Right lobe of liver (tissue), 6 donors: Measurements from ENCODE around the gene TNFAIP6. TPM values are rescaled to one million over a fixed set of nuclear protein-coding genes. Genes with fewer than 3 reads are reported as not detected.

Source experiments
- ATAC-seq, 4 donors: fragments of 200-7000 bp; cut with Tn5 transposase; one replicate each; pipeline ENCODE4 v1.9.1; 2020; ENCODE audit warnings: mild to moderate bottlenecking in 4 of 4, moderate library complexity in 4 of 4
- DNase-seq, 3 donors: peaks; one replicate each; pipeline ENCODE4 v3.0.0-alpha.2; 2020
- H3K27ac ChIP-seq, 3 donors: fragments of 200-600 bp; one replicate each; pipeline ENCODE4 v1.8.0; 2022
- H3K27me3 ChIP-seq, 2 donors: fragments of 200-600 bp; one replicate each; pipeline ENCODE4 v1.8.0; 2022
- H3K36me3 ChIP-seq, 4 donors: fragments of 200-600 bp; sonication (generic) in 1 of 4; one replicate each; pipeline versions ENCODE4 v1.5.1 to v1.8.0; 2017 to 2022; ENCODE audit warnings: control low read depth in 1 of 4
- H3K4me1 ChIP-seq, 4 donors: fragments of 200-600 bp; sonication (generic) in 1 of 4; one replicate each; pipeline versions ENCODE4 v1.5.1 to v1.8.0; 2017 to 2022; ENCODE audit warnings: control low read depth in 1 of 4
- H3K4me3 ChIP-seq, 3 donors: fragments of 200-600 bp; one replicate each; pipeline ENCODE4 v1.8.0; 2022
- H3K9me3 ChIP-seq, 4 donors: fragments of 200-600 bp; sonication (generic) in 1 of 4; one replicate each; pipeline versions ENCODE4 v1.5.1 to v1.8.0; 2017 to 2022; ENCODE audit warnings: control low read depth in 1 of 4
- POLR2A ChIP-seq: fragments of 450-650 bp; IDR thresholded peaks from one replicate; pipeline ENCODE4 v1.6.1; 2017; ENCODE audit warnings: antibody characterized with exemption, mild to moderate bottlenecking
- WGBS: methylation state at CpG from one replicate; pipeline ENCODE4 v1.1.6; 2018; ENCODE audit warnings: low coverage, low lambda C conversion rate; ENCODE audit not compliant: insufficient coverage; ENCODE audit errors: missing lambda C conversion rate; 5-methylcytosine and 5-hydroxymethylcytosine counted together
- intact Hi-C, 2 donors: fragments of 100-400 bp; cut with DNase I; formaldehyde crosslinking; loops; one replicate each; pipeline versions ENCODE4 v1.11.2 to v1.14.1; 2022
- total RNA-seq, 6 experiments: library from RNA; depleted of rRNA in 2 of 6; stranded (reverse); fragments of >200 nt in 2 of 6; fragmentation: NEBNext Ultra II Directional in 3 of 6; extraction: Animal tissue kit (Norgen Biotek cat#: 25700) in 3 of 6; gene quantifications; one replicate each; pipeline versions ENCODE4 v1.1.0 to v1.2.4, GENCODE V29; 2016 to 2023
- TF ChIP-seq, protein P1 (sequence below), 4 donors: fragments of 200-600 bp in 3 of 4; fragments of 450-650 bp in 1 of 4; IDR thresholded peaks; one replicate each; pipeline versions ENCODE4 v1.5.1 to v1.8.0; 2016 to 2022; ENCODE audit warnings: antibody characterized with exemption in 4 of 4, mild to moderate bottlenecking in 2 of 4
- donor health status: DM: no; HTN: yes; CAD: no.
- donor health status: DM: no; HTN: no; CAD: no.
- donor health status: DM: no; HTN: no; CAD: no.
- donor health status: DM: no; HTN: yes; CAD: no.
- donor health status: DM: no; HTN: yes; CAD: no.

The TNFAIP6 gene
- total RNA-seq, 6 experiments from 2014 or later, result 0.15 to 0.31 TPM; not detected in 4

DNA sequence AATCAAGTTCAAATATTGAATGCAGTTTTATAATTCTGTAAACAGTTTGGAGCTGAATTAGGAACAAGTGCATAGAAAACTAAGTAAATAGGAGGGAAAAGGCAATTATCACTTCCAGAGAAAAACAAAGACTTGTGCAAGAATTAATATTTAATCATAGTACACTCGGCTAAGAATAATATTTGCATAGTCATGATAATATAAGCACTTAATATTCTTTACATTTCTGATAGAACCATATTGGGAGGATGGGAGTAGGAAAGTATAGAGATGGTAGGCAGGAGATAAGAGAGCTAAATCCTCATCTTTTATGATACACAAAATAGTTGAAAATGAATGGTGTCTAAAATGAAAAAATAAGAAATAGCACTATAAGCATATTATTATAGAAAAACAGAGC, 27.4 kb upstream of the TNFAIP6 start:
- H3K27ac ChIP-seq, result no peak overlapping the region
- DNase-seq (no peak), ATAC-seq (no peak)
- no peaks in the 10 kb centered on the region for H3K36me3 ChIP-seq
- no peaks in the 10 kb centered on the region for H3K27me3 ChIP-seq
- WGBS, result 7% methylated on average over 1 of the region's 1 CpG
- intact Hi-C loops, result no loop called here
- H3K9me3 ChIP-seq, result no peaks in the 10 kb centered on the region
- H3K4me1 ChIP-seq, result no peaks in the 10 kb centered on the region
- H3K4me3 ChIP-seq, result no peak overlapping the region
- TF ChIP-seq, protein P1, sequence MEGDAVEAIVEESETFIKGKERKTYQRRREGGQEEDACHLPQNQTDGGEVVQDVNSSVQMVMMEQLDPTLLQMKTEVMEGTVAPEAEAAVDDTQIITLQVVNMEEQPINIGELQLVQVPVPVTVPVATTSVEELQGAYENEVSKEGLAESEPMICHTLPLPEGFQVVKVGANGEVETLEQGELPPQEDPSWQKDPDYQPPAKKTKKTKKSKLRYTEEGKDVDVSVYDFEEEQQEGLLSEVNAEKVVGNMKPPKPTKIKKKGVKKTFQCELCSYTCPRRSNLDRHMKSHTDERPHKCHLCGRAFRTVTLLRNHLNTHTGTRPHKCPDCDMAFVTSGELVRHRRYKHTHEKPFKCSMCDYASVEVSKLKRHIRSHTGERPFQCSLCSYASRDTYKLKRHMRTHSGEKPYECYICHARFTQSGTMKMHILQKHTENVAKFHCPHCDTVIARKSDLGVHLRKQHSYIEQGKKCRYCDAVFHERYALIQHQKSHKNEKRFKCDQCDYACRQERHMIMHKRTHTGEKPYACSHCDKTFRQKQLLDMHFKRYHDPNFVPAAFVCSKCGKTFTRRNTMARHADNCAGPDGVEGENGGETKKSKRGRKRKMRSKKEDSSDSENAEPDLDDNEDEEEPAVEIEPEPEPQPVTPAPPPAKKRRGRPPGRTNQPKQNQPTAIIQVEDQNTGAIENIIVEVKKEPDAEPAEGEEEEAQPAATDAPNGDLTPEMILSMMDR (IDR thresholded peaks at IDR 0.05), result no peak
- no peak for TF ChIP-seq POLR2A

DNA sequence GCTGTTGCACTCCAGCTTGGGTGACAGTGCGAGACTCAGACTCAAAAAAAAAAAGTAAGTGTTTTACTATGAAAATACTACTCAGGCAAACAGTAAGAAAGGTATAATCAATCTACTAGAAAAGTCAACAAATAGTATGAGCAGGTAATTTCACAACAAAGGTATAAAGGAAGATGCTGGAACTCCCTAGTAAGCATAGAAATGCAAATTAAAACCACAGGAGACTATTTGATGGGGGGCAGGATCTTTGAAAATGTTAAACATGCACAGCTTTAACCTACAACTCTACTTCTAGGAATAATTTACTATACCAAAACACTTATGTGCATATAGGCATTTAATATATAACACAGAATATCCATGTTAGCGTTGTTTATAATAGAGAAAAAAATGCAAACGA, 24.3 kb upstream of the TNFAIP6 start:
- H3K36me3 ChIP-seq, result no peaks in the 10 kb centered on the region
- no peaks in the 10 kb centered on the region for H3K4me1 ChIP-seq
- no peak overlapping the region for H3K27ac ChIP-seq
- intact Hi-C loops, result no loop called here
- ATAC-seq (no peak), DNase-seq (no peak)
- H3K4me3 ChIP-seq, result no peak overlapping the region
- H3K27me3 ChIP-seq, result no peaks in the 10 kb centered on the region
- WGBS, result 67% methylated on average over 3 of the region's 3 CpGs
- H3K9me3 ChIP-seq, result no peaks in the 10 kb centered on the region
- TF ChIP-seq POLR2A, result no peak
- TF ChIP-seq, protein P1 (IDR thresholded peaks at IDR 0.05), result no peak

DNA sequence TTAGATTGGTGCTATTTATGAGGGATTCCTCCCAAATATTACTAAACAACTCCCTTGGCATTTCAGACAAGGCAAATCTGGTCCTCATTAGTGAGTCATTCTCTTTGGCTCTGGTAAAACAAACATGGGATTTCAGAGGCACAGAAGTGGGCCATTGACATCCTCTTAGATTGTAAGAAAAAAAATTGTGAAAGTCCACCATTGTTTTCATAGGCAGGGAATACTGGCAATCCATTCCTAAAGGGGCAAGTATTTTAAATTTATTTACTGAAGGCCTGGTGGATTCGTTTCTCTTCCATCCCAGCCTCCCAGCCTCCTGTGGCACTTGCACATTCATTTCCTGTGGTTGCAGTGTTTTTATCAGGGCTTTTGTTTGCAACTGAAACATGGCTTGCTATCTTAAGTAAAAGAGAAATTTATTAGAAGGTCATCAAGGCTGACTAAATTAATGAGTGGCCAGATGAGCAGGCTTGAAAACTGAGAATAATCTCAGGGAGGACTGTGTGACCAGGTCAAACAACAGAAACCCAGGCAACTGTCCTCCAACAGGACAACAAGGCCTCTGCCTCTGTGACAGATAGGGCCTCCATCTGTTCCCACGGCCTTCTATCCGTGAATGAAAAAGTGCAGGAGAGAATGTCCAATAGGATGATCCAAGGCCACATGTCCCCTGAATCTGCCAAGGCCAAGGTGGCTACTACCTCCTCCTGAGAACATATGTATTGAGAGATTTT, 23.1 kb upstream of the TNFAIP6 start:
- no peak for DNase-seq
- Histone ChIP-seq H3K27ac (no peak overlapping the region), H3K4me3 (no peak overlapping the region), H3K9me3 (no peaks in the 10 kb centered on the region), H3K27me3 (no peaks in the 10 kb centered on the region), H3K36me3 (no peaks in the 10 kb centered on the region), H3K4me1 (no peaks in the 10 kb centered on the region)
- ATAC-seq, result peak in 1 of 4 donors; percentile 28
- TF ChIP-seq, protein P1 (IDR thresholded peaks at IDR 0.05), result no peak
- no peak for TF ChIP-seq POLR2A
- WGBS, result 41% methylated on average over 3 of the region's 3 CpGs
- intact Hi-C loops, result no loop called here

DNA sequence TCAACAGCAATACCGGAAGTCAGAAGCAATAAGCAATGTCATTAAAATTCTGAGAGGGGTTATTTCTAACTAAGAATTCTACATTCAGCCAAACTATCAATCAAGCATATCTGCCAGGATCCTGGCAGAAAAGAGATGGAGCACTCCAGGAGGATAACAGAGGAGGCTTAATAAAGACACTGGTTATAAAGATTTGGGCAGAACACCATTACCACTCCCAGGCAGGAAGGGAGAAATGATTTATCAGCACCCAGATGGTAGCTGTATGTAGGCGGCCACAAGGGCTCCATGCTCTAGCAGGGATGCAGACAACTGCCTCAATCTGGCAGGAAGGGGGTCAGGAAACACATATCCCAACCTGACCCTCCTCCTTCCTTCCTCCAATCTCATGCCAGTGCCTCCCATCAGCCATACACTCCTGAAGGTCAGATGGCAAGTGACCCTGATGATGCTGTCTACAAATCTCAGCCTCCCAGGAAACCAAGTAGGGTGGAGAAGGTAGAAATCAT, 20.5 kb upstream of the TNFAIP6 start:
- ATAC-seq (no peak), DNase-seq (no peak)
- no peaks in the 10 kb centered on the region for H3K9me3 ChIP-seq
- no peaks in the 10 kb centered on the region for H3K4me1 ChIP-seq
- WGBS, result 75% methylated on average over 1 of the region's 2 CpGs
- intact Hi-C loops, result no loop called here
- H3K27ac ChIP-seq, result no peak overlapping the region
- H3K4me3 ChIP-seq, result no peak overlapping the region
- H3K27me3 ChIP-seq, result no peaks in the 10 kb centered on the region
- no peaks in the 10 kb centered on the region for H3K36me3 ChIP-seq
- TF ChIP-seq, protein P1 (IDR thresholded peaks at IDR 0.05), result no peak
- TF ChIP-seq POLR2A, result no peak
